HepG2 (cell line): ENCODE measurements around the gene PRAMEF13. TPM values are rescaled to one million over a fixed set of nuclear protein-coding genes. Genes with fewer than 3 reads are reported as not detected.
"Not testable (repeated sequence)": the region's sequence is repeated elsewhere in the genome, so short reads cannot be mapped to it uniquely, and the experiment has no call there.

Experiments used
- ATAC-seq: fragments of 200-7000 bp; cut with Tn5 transposase; 3 replicates; pipeline ENCODE4 v1.9.1; 2020; ENCODE audit warnings: mild to moderate bottlenecking, moderate library complexity
- Bru-seq: library from RNA; stranded (reverse); fragments of 400-500 nt; gene quantifications from one replicate; lab custom pipeline; 2021; lab: Mats Ljungman, UMichigan
- BruChase-seq, 2 experiments: library from RNA; stranded (reverse); fragments of 400-500 nt; gene quantifications; one replicate each; lab custom pipeline; 2021; lab: Mats Ljungman, UMichigan
- BruUV-seq: library from RNA; stranded (reverse); fragments of 400-500 nt; replicated peaks from 2 replicates; lab custom pipeline; 2021; lab: Mats Ljungman, UMichigan
- CTCF ChIA-PET: fragments of 300-600 bp; formaldehyde crosslinking; extraction: SDS; loops from one replicate; lab custom pipeline; 2021; ENCODE audit warnings: low total read pairs, inconsistent platforms, low intra/inter-chr PET ratio; lab: Yijun Ruan, JAX
- POLR2A ChIA-PET: fragments of 350-600 bp; sonication (Branson Sonifier 250); formaldehyde crosslinking; loops from one replicate; lab custom pipeline; 2020; ENCODE audit warnings: antibody characterized with exemption, inconsistent platforms; lab: Yijun Ruan, JAX
- DNase-seq: peaks from one replicate; pipeline ENCODE4 v3.0.0-alpha.2; 2015; ENCODE audit warnings: low spot score
- FAIRE-seq: peaks from 3 replicates; lab custom pipeline; 2011; peaks lifted over from hg19 to GRCh38; lab: Jason Lieb, UNC
- H2AFZ ChIP-seq: one replicate; pipeline ENCODE4 v1.6.1; 2011; ENCODE audit warnings: low read length, inconsistent platforms
- H3K27ac ChIP-seq: fragments of 300-600 bp; 3 replicates; pipeline ENCODE4 v1.8.0; 2011; ENCODE audit warnings: mixed run types, mild to moderate bottlenecking, mixed read lengths, low read length, inconsistent platforms; ENCODE audit not compliant: insufficient read depth; ENCODE audit errors: extremely low read length
- H3K27me3 ChIP-seq, 2 experiments: fragments of 200-600 bp in 1 of 2; 2 replicates in 1 of 2; 3 replicates in 1 of 2; pipeline versions ENCODE4 v1.6.0 to v1.8.0; 2011; ENCODE audit warnings: low read length in 2 of 2, mild to moderate bottlenecking in 2 of 2, moderate library complexity in 2 of 2, inconsistent platforms in 1 of 2; ENCODE audit not compliant: insufficient read depth in 2 of 2, control insufficient read depth in 1 of 2
- H3K36me3 ChIP-seq, 2 experiments: fragments of 200-600 bp in 1 of 2; replicated peaks in 1 of 2; 2 replicates in 1 of 2; 3 replicates in 1 of 2; pipeline versions ENCODE4 v1.5.1 to v1.8.0; 2011; ENCODE audit warnings: low read length in 2 of 2, inconsistent platforms in 1 of 2; ENCODE audit not compliant: insufficient read depth in 2 of 2, control insufficient read depth in 1 of 2
- H3K4me1 ChIP-seq: 2 replicates; pipeline ENCODE4 v1.5.1; 2012; ENCODE audit warnings: low read length, inconsistent platforms; ENCODE audit not compliant: insufficient read depth
- H3K4me2 ChIP-seq: 2 replicates; pipeline ENCODE4 v1.6.0; 2011; ENCODE audit warnings: low read depth, low read length, inconsistent platforms
- H3K4me3 ChIP-seq, 3 experiments: fragments of 200-600 bp in 1 of 3; sonication (generic), shearing (Covaris generic) in 1 of 3; replicated peaks in 1 of 3; 2 replicates each; pipeline ENCODE4 v1.5.1; 2011 to 2016; ENCODE audit warnings: low read length in 3 of 3, inconsistent platforms in 2 of 3, low read depth in 2 of 3, mild to moderate bottlenecking in 2 of 3, control low read depth in 1 of 3, mixed read lengths in 1 of 3; ENCODE audit not compliant: insufficient read depth in 1 of 3
- H3K79me2 ChIP-seq: one replicate; pipeline ENCODE4 v1.6.1; 2011; ENCODE audit warnings: low read length, inconsistent platforms; ENCODE audit not compliant: insufficient read depth
- H3K9ac ChIP-seq: 2 replicates; pipeline ENCODE4 v1.6.0; 2011; ENCODE audit warnings: mild to moderate bottlenecking, low read depth, low read length, inconsistent platforms; ENCODE audit not compliant: insufficient read depth
- H3K9me3 ChIP-seq: 2 replicates; pipeline ENCODE4 v1.5.1; 2012; ENCODE audit warnings: mild to moderate bottlenecking, low read length
- H4K20me1 ChIP-seq: 2 replicates; pipeline ENCODE4 v1.6.0; 2011; ENCODE audit warnings: inconsistent platforms, mild to moderate bottlenecking, low read length, moderate library complexity; ENCODE audit not compliant: insufficient read depth
- WGBS: methylation state at CpG from one replicate; pipeline ENCODE4 v1.1.6; 2017; ENCODE audit warnings: low lambda C conversion rate; 5-methylcytosine and 5-hydroxymethylcytosine counted together
- in situ Hi-C: cut with HindIII; loops from 2 replicates; pipeline ENCODE4 v1.10.0; 2017; ENCODE audit warnings: low pct_unique_long_range_greater_than_20kb; ENCODE audit not compliant: extremely low pct_ligation_motif_present
- intact Hi-C: fragments of 100-400 bp; cut with micrococcal nuclease; formaldehyde crosslinking; loops from one replicate; pipeline ENCODE4 v1.10.0; 2022; ENCODE audit not compliant: unreplicated experiment
- long read RNA-seq, 2 experiments: library from RNA in 1 of 2; library from polyadenylated mRNA in 1 of 2; stranded (forward) in 1 of 2; unstranded in 1 of 2; transcript quantifications; one replicate each; pipeline ENCODE4 v2.0.0, GENCODE V29; 2019 to 2022
- polyA minus RNA-seq, 3 experiments: library from RNA; depleted of rRNA, polyadenylated mRNA; stranded (reverse); fragments of >200 nt; gene quantifications; 2 replicates each; pipeline ENCODE4 v1.2.3, GENCODE V29; 2011; ENCODE audit warnings: low replicate concordance in 1 of 3
- polyA plus RNA-seq, 8 experiments: library from polyadenylated mRNA; depleted of rRNA in 3 of 8; stranded (reverse) in 7 of 8; unstranded in 1 of 8; fragments of >200 nt; fragmentation: Illumina TruSeq in 4 of 8; extraction: Trizol in 4 of 8; gene quantifications; 2 replicates each; pipeline versions ENCODE4 v1.2.1 to v1.2.3, GENCODE V29; 2011 to 2016; ENCODE audit warnings: low read depth in 4 of 8, missing spikeins in 1 of 8, mixed read lengths in 1 of 8; ENCODE audit not compliant: insufficient read depth in 1 of 8
- total RNA-seq, 5 experiments: library from RNA; depleted of rRNA; stranded (reverse); fragments of >200 nt; fragmentation: Illumina TruSeq; extraction: Trizol; gene quantifications; 2 replicates each; pipeline ENCODE4 v1.2.3, GENCODE V29; 2016; ENCODE audit warnings: low read depth in 1 of 5

The PRAMEF13 gene, protein sequence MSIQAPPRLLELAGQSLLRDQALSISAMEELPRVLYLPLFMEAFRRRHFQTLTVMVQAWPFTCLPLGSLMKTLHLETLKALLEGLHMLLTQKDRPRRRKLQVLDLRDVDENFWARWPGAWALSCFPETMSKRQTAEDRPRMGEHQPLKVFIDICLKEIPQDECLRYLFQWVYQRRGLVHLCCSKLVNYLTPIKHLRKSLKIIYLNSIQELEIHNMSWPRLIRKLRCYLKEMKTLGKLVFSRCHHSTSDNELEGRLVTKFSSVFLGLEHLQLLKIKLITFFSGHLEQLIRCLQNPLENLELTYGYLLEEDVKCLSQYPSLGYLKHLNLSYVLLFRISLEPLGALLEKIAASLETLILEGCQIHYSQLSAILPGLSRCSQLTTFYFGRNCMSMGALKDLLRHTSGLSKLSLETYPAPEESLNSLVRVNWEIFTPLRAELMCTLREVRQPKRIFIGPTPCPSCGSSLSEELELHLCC
- not detected in 2 replicates for total RNA-seq (2016; rRNA removed; fragmentation: Illumina TruSeq; extraction: Trizol)
- not detected in 2 replicates for total RNA-seq (2016; cell fraction: cytosol; rRNA removed; fragmentation: Illumina TruSeq; extraction: Trizol; ENCODE audit: low read depth)
- total RNA-seq (2016; cell fraction: insoluble cytoplasmic fraction; rRNA removed; fragmentation: Illumina TruSeq; extraction: Trizol), result not detected in 2 replicates
- total RNA-seq (2016; cell fraction: membrane; rRNA removed; fragmentation: Illumina TruSeq; extraction: Trizol), result not detected in 2 replicates
- total RNA-seq (2016; cell fraction: nucleus; rRNA removed; fragmentation: Illumina TruSeq; extraction: Trizol), result not detected in 2 replicates
- not detected in 2 replicates for polyA plus RNA-seq (2011; rRNA removed)
- not detected in 2 replicates for polyA plus RNA-seq (2011; cell fraction: cytosol; rRNA removed)
- not detected in 2 replicates for polyA plus RNA-seq (2011; cell fraction: nucleus; rRNA removed)
- not detected in 2 replicates for polyA plus RNA-seq (2012)
- not detected in 2 replicates for polyA plus RNA-seq (2016; cell fraction: cytosol; fragmentation: Illumina TruSeq; extraction: Trizol; ENCODE audit: low read depth)
- not detected in 2 replicates for polyA plus RNA-seq (2016; cell fraction: insoluble cytoplasmic fraction; fragmentation: Illumina TruSeq; extraction: Trizol; ENCODE audit: low read depth)
- polyA plus RNA-seq (2016; cell fraction: membrane; fragmentation: Illumina TruSeq; extraction: Trizol; ENCODE audit: low read depth), result not detected in 2 replicates
- not detected in 2 replicates for polyA plus RNA-seq (2016; cell fraction: nucleus; fragmentation: Illumina TruSeq; extraction: Trizol; ENCODE audit: insufficient read depth, low read depth)
- not detected in 2 replicates for polyA minus RNA-seq (2011; rRNA and poly(A)+ RNA removed; ENCODE audit: low replicate concordance)
- not detected in 2 replicates for polyA minus RNA-seq (2011; cell fraction: cytosol; rRNA and poly(A)+ RNA removed)
- polyA minus RNA-seq (2011; cell fraction: nucleus; rRNA and poly(A)+ RNA removed), result not detected in 2 replicates
- Bru-seq, nascent RNA, result not detected
- BruChase-seq, experiment 1, labeled RNA remaining after a 6-hour chase, result not detected
- not detected for BruChase-seq, experiment 2, labeled RNA remaining after a 2-hour chase
- long read RNA-seq, experiment 1, result 0 reads
- long read RNA-seq, experiment 2, result 0 reads

DNA sequence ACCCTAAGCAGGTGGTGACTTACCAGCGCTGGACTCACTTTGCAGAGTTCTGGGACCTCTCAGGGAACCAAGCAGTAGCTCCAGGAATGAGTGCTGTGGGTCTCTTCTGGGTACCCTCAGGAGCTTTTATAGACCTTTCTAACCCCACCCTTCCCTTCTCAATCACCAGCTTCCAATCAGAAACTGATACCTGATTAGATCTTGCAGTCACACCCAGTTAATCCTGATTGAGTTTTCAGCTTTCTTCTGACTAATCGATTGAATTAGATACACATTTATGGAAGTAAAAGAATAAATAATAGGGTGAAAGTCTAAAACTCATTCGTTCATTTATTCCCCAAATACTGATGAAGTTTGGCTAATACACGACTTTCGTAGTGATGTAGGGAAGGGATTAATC is at the start of gene PRAMEF13:
PRAMEF13 (minus strand) TSS at position 101 of the 400 bp plus-strand sequence. CDS start 1,820 bp downstream, outside the sequence.
- H3K36me3 ChIP-seq, H3K4me1 ChIP-seq, in situ Hi-C loops, CTCF ChIA-PET, H3K79me2 ChIP-seq, ATAC-seq, H3K9ac ChIP-seq, H2AFZ ChIP-seq, POLR2A ChIA-PET, FAIRE-seq, DNase-seq, H3K4me2 ChIP-seq, intact Hi-C loops, BruUV-seq, H4K20me1 ChIP-seq, H3K27me3 ChIP-seq, H3K9me3 ChIP-seq, H3K27ac ChIP-seq, H3K4me3 ChIP-seq: not testable (repeated sequence)
- no CpG with 5 or more reads among the region's 5 CpGs for WGBS

DNA sequence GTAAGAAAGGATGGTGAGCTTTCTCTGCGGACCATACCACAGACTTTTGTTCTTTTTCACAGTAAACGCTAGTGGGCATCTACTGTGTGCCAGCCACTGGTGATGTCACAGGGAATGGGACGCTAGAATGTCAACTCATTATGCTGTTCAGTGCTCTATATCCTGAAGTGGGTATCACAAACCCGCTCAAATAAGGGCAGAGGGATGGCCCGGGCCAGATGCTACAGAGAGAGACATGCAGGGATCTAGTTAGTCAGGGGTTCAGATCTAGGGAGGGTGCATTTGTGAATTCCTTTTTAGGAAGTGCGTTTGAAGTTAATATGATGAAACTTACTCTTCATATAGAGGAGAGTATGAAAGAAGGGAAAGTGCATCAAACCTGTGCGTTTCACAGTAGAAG is 45.9 kb upstream of the PRAMEF13 start:
- H3K27me3 ChIP-seq, BruUV-seq, POLR2A ChIA-PET, in situ Hi-C loops, DNase-seq, H3K27ac ChIP-seq, H3K4me3 ChIP-seq, H3K4me2 ChIP-seq, H3K36me3 ChIP-seq, FAIRE-seq, H3K9ac ChIP-seq, H3K4me1 ChIP-seq, intact Hi-C loops, CTCF ChIA-PET, ATAC-seq, H3K79me2 ChIP-seq, H2AFZ ChIP-seq, H3K9me3 ChIP-seq, H4K20me1 ChIP-seq: not testable (repeated sequence)
- WGBS, result 10% methylated on average over 6 of the region's 7 CpGs

DNA sequence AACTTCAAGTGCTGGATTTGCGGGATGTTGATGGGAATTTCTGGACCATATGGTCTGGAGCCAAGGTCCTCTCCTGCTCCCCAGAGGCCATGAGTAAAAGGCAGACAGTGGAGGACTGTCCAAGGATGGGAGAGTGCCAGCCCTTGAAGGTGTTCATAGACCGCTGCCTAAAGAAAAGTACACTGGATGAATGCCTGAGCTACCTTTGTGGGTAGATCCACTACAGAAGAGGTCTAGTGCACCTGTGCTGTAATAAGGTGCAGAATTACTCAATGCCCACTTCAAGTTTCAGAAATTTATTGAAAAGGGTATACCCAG is 45.3 kb upstream of the PRAMEF13 start:
- POLR2A ChIA-PET, BruUV-seq: not testable (repeated sequence)
- WGBS, result 15% methylated on average over 2 of the region's 2 CpGs

More for the DNA sequence above, 45.3 kb upstream of the PRAMEF13 start:
- H4K20me1 ChIP-seq, DNase-seq, H2AFZ ChIP-seq, FAIRE-seq, ATAC-seq, H3K27me3 ChIP-seq, H3K4me2 ChIP-seq, H3K4me3 ChIP-seq, intact Hi-C loops, H3K9me3 ChIP-seq, H3K4me1 ChIP-seq, CTCF ChIA-PET, in situ Hi-C loops, H3K27ac ChIP-seq, H3K79me2 ChIP-seq, H3K36me3 ChIP-seq, H3K9ac ChIP-seq: not testable (repeated sequence)
